Parathyroid adenoma (tissue), 2 donors: ENCODE data around the gene LRRN1.

ENCODE experiments used
- H2AFZ ChIP-seq: fragments of 300-600 bp; sonication (generic); one replicate; pipeline ENCODE4 v1.7.0; 2017; ENCODE audit warnings: antibody characterized with exemption, mild to moderate bottlenecking
- H3K27ac ChIP-seq: fragments of 300-600 bp; sonication (generic); one replicate; pipeline ENCODE4 v1.7.0; 2017
- H3K27me3 ChIP-seq: fragments of 300-600 bp; sonication (generic); one replicate; pipeline ENCODE4 v1.7.0; 2017; ENCODE audit warnings: low read length; ENCODE audit not compliant: control insufficient read depth, insufficient read depth
- H3K36me3 ChIP-seq: fragments of 300-600 bp; sonication (generic); one replicate; pipeline ENCODE4 v1.7.0; 2017; ENCODE audit warnings: low read length; ENCODE audit not compliant: control insufficient read depth, insufficient read depth
- H3K4me1 ChIP-seq: fragments of 300-600 bp; sonication (generic); one replicate; pipeline ENCODE4 v1.7.0; 2017; ENCODE audit warnings: control low read depth
- H3K4me2 ChIP-seq: fragments of 300-600 bp; sonication (generic); one replicate; pipeline ENCODE4 v1.7.0; 2017; ENCODE audit warnings: low read length
- H3K4me3 ChIP-seq: fragments of 300-600 bp; sonication (generic); one replicate; pipeline ENCODE4 v1.7.0; 2017; ENCODE audit warnings: low read depth, low read length
- H3K79me2 ChIP-seq: fragments of 300-600 bp; sonication (generic); one replicate; pipeline ENCODE4 v1.7.0; 2017; ENCODE audit warnings: control low read depth
- H3K9ac ChIP-seq: fragments of 300-600 bp; sonication (generic); one replicate; pipeline ENCODE4 v1.7.0; 2017; ENCODE audit warnings: mild to moderate bottlenecking
- H3K9me3 ChIP-seq: fragments of 300-600 bp; sonication (generic); one replicate; pipeline ENCODE4 v1.7.0; 2017; ENCODE audit warnings: low read length; ENCODE audit not compliant: control insufficient read depth
- CTCF ChIP-seq: fragments of 300-600 bp; sonication (generic); IDR thresholded peaks from one replicate; pipeline ENCODE4 v1.7.0; 2017; ENCODE audit warnings: antibody characterized with exemption, mild to moderate bottlenecking
- donor health status: primary hyperparathyroidism.

Gene LRRN1

GRCh38 chr3:3792391-3792790 is 6.8 kb upstream of the LRRN1 start:
- Histone ChIP-seq H3K9ac (no peak overlapping the region), H3K4me3 (no peak overlapping the region), H3K79me2 (no peaks in the 10 kb centered on the region), H3K9me3 (no peaks in the 10 kb centered on the region), H3K4me2 (no peak overlapping the region), H3K36me3 (no peaks in the 10 kb centered on the region), H2AFZ (no peak overlapping the region), H3K4me1 (no peaks in the 10 kb centered on the region), H3K27me3 (no peaks in the 10 kb centered on the region), H3K27ac (no peak overlapping the region)
- no peak for TF ChIP-seq CTCF

DNA sequence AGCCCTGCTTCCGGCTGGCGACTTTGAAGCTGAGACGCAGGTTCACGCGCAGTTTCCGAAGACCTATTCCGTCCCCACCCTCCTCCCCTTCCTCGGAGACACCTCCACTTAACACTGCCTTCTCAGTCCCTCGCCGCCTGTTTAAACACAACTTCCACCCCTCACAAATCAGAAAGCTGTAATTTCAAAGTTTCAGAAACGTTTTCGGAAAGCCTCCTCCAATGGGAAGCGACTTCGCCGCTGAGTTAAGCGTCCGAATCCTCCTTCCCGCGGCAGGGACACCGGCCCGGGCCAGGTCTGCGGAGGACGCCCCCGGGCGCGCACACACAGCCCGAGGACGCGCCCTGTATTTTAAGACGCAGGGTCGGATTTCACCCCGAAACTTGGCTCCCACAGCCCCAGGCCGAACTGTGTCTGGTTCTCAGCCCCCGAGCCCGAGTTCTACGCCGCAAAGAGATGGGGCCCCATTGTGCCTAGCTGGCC is 559 bp upstream of the LRRN1 start:
- Histone ChIP-seq H3K9me3 (no peaks in the 10 kb centered on the region), H3K4me2 (peak overlapping the region; percentile 94), H3K27me3 (no peaks in the 10 kb centered on the region), H2AFZ (peak overlapping the region; percentile 89), H3K4me1 (peaks cover 2% of the 10 kb centered on the region), H3K4me3 (peak overlapping the region; percentile 78), H3K36me3 (no peaks in the 10 kb centered on the region), H3K79me2 (no peaks in the 10 kb centered on the region), H3K27ac (peak overlapping the region; percentile 84), H3K9ac (peak overlapping the region; percentile 65)
- TF ChIP-seq CTCF: no peak

GRCh38 chr3:3800080-3800455 is 837 bp downstream of the LRRN1 start:
- Histone ChIP-seq H3K4me3 (peak overlapping the region; percentile 78), H3K36me3 (no peaks in the 10 kb centered on the region), H3K4me2 (peak overlapping the region; percentile 94), H2AFZ (peak overlapping the region; percentile 96), H3K27ac (peak overlapping the region; percentile 78), H3K4me1 (peaks cover 2% of the 10 kb centered on the region), H3K27me3 (no peaks in the 10 kb centered on the region), H3K79me2 (no peaks in the 10 kb centered on the region), H3K9ac (peak overlapping the region; percentile 71), H3K9me3 (no peaks in the 10 kb centered on the region)
- no peak for TF ChIP-seq CTCF

DNA sequence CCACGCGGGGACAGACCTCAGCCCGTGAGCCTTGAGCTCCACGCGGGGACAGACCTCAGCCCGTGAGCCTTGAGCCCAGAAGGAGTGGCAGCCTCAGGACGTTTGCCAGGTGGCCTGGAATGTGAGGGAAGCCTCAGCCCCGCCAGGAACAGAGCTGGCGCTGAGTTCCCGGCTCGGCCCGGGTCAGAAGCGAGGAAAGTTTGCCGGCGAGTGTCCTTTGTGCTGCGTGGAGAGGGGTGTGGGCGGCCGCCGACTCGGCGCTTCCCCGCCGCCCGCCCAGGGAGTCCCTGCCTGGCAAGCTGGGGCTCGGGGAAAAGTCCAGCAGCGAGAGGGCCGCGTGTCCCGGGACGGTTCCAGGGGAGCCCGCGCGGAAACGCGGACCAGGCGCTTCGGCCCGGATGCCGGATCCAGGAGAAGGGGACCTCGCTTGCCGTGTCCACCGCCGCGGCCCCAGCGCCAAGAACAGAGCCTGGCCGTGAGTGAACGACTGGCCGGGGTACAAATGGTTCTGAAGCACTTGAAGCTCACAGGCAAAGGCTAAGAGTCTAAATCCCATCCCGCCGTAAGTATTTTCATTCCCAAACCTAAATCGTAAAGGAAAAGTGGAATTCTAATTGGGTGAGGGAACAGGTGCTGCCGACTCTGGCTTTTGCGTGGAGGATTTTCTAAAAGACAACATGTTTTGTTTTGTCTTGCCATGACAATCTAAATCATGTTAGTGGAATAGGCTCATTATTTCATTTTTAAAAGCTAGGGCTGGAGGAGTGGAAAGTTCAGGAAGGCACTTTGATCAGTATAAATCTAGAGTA is 1.7 kb downstream of the LRRN1 start:
- TF ChIP-seq CTCF: no peak

DNA sequence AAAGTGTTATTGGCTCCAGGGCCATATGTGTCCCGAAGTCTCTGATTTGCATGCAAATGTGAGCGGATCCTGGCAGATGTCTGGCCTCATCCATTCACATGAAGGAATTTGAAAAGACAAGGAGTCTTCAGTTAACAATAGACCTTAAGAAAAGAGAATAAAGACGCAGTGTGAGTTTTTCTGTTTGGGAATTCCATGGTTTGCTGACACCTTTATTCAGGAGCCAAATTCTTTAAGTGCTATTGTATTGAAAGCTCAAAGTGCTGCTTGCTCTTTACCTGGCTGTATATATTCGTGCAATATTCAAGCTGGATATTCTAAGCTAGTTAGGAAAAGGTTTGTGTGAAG is 2.2 kb downstream of the LRRN1 start:
- H3K27ac ChIP-seq: no peak overlapping the region

More for the DNA sequence above, 1.7 kb downstream of the LRRN1 start:
- Histone ChIP-seq H3K79me2 (no peaks in the 10 kb centered on the region), H3K27me3 (no peaks in the 10 kb centered on the region), H3K9ac (no peak overlapping the region), H3K4me3 (peak overlapping the region; percentile 78), H3K27ac (peak overlapping the region; percentile 78), H3K9me3 (no peaks in the 10 kb centered on the region), H3K4me2 (peak overlapping the region; percentile 94), H2AFZ (peak overlapping the region; percentile 83), H3K4me1 (peaks cover 2% of the 10 kb centered on the region), H3K36me3 (no peaks in the 10 kb centered on the region)

More for the DNA sequence above, 2.2 kb downstream of the LRRN1 start:
- Histone ChIP-seq H2AFZ (peak overlapping the region; percentile 2), H3K79me2 (peaks cover 2% of the 10 kb centered on the region), H3K9me3 (no peaks in the 10 kb centered on the region), H3K36me3 (no peaks in the 10 kb centered on the region), H3K27me3 (no peaks in the 10 kb centered on the region), H3K9ac (no peak overlapping the region), H3K4me3 (no peak overlapping the region), H3K4me1 (peaks cover 2% of the 10 kb centered on the region), H3K4me2 (no peak overlapping the region)
- TF ChIP-seq CTCF: no peak
